Stimulated activated CD4-positive, alpha-beta T cell treated with anti-CD3 and anti-CD28 coated beads, Interleukin-1b, Interleukin-23, amount 100 ng/mL, for 4 hours (primary cell): Measurements from ENCODE around the gene COG4.

Experiments used
- DNase-seq, 2 donors: peaks; one replicate each; pipeline ENCODE4 v3.0.0-alpha.2; 2020; ENCODE audit warnings: low read depth in 2 of 2

Gene COG4

GRCh38 chr16:70480127-70481105 is 42.9 kb downstream of the COG4 start:
- no peak for DNase-seq

GRCh38 chr16:70478912-70479341 is 44.4 kb downstream of the COG4 start:
- no peak for DNase-seq

GRCh38 chr16:70478169-70478568 is 45.2 kb downstream of the COG4 start:
- DNase-seq, result no peak

GRCh38 chr16:70476272-70477020 is 46.9 kb downstream of the COG4 start:
- no peak for DNase-seq

GRCh38 chr16:70475054-70475871 is 48.1 kb downstream of the COG4 start:
- no peak for DNase-seq

GRCh38 chr16:70474320-70475053 is 48.9 kb downstream of the COG4 start:
- no peak for DNase-seq

GRCh38 chr16:70473446-70474319 is 49.7 kb downstream of the COG4 start:
- no peak for DNase-seq

GRCh38 chr16:70472786-70473433 is 50.4 kb downstream of the COG4 start:
- DNase-seq, result no peak

GRCh38 chr16:70470927-70471341 is 52.4 kb downstream of the COG4 start:
- DNase-seq, result no peak

- DNase-seq, result no peak
These were observed 53.0 kb downstream of the COG4 start for GRCh38 chr16:70470141-70470926.

GRCh38 chr16:70468776-70469525 is 54.4 kb downstream of the COG4 start:
- no peak for DNase-seq

- no peak for DNase-seq
These were observed 55.7 kb downstream of the COG4 start for GRCh38 chr16:70467608-70468007.

- DNase-seq, result no peak
These were observed 56.2 kb downstream of the COG4 start for GRCh38 chr16:70467113-70467512.

- no peak for DNase-seq
These were observed 56.6 kb downstream of the COG4 start for GRCh38 chr16:70466805-70467076.

- no peak for DNase-seq
These were observed 57.2 kb downstream of the COG4 start for GRCh38 chr16:70465999-70466804.

- no peak for DNase-seq
These were observed 60.1 kb downstream of the COG4 start for GRCh38 chr16:70463235-70463634.

- DNase-seq, result no peak
These were observed 62.6 kb downstream of the COG4 start for GRCh38 chr16:70460737-70461261.
